ENCODE data around the gene DNAJB6.

DNAJB6 gene

GRCh38 chr7:157355784-157356511, 19.1 kb downstream of the DNAJB6 start:
- DNase-seq: no peak
- H3K4me3 ChIP-seq (ENCODE audit: control insufficient read depth in 1 of 7, extremely low read depth in 1 of 7, insufficient read depth in 4 of 7, low read depth in 2 of 7, low read length in 6 of 7): no peak overlapping the region
- no peak overlapping the region for H3K27ac ChIP-seq (ENCODE audit: insufficient read depth in 1 of 2, low read depth in 1 of 2, low read length in 2 of 2, poor library complexity in 1 of 2, severe bottlenecking in 2 of 2)
- H3K4me1 ChIP-seq (ENCODE audit: control extremely low read depth in 1 of 4, control insufficient read depth in 4 of 4, insufficient read depth in 4 of 4, low read length in 3 of 4): peaks cover 8 to 40% (median 36%) of the 10 kb centered on the region in 4 experiments
- 79% methylated on average over 6 of the region's 15 CpGs for WGBS (ENCODE audit: insufficient coverage)
- ChIA-PET CTCF (interaction anchor here (0.6 to 2.2 kb wide), 8 partner anchors 11 to 117 kb away, joined by 3 to 7 read pairs (median 3); no protein-coding TSS in a partner anchor), POLR2A (interaction anchor here (0.6 to 1.2 kb wide), 2 partner anchors 10 to 33 kb away, joined by 3 to 4 read pairs; no protein-coding TSS in a partner anchor)
- H3K9me3 ChIP-seq (ENCODE audit: control extremely low read depth in 1 of 5, control insufficient read depth in 4 of 5, insufficient read depth in 2 of 5, low read depth in 1 of 5, low read length in 4 of 5): no peaks in the 10 kb centered on the region
- H3K36me3 ChIP-seq (ENCODE audit: control insufficient read depth in 4 of 4, insufficient read depth in 4 of 4, low read length in 3 of 4): peaks cover 10 to 51% (median 43%) of the 10 kb centered on the region in 4 experiments
- no peaks in the 10 kb centered on the region for H3K27me3 ChIP-seq (replicated peaks in 2 of 5; ENCODE audit: control insufficient read depth in 4 of 5, insufficient read depth in 5 of 5, low read length in 4 of 5)

- Histone ChIP-seq H3K27ac (ENCODE audit: insufficient read depth in 1 of 2, low read depth in 1 of 2, low read length in 2 of 2, poor library complexity in 1 of 2, severe bottlenecking in 2 of 2) (no peak overlapping the region), H3K36me3 (ENCODE audit: control insufficient read depth in 4 of 4, insufficient read depth in 4 of 4, low read length in 3 of 4) (peaks cover 10 to 61% (median 52%) of the 10 kb centered on the region in 4 experiments), H3K9me3 (ENCODE audit: control extremely low read depth in 1 of 5, control insufficient read depth in 4 of 5, insufficient read depth in 2 of 5, low read depth in 1 of 5, low read length in 4 of 5) (no peaks in the 10 kb centered on the region), H3K4me3 (ENCODE audit: control insufficient read depth in 1 of 7, extremely low read depth in 1 of 7, insufficient read depth in 4 of 7, low read depth in 2 of 7, low read length in 6 of 7) (no peak overlapping the region), H3K4me1 (ENCODE audit: control extremely low read depth in 1 of 4, control insufficient read depth in 4 of 4, insufficient read depth in 4 of 4, low read length in 3 of 4) (peaks cover 8 to 26% (median 26%) of the 10 kb centered on the region in 4 experiments), H3K27me3 (replicated peaks in 2 of 5; ENCODE audit: control insufficient read depth in 4 of 5, insufficient read depth in 5 of 5, low read length in 4 of 5) (no peaks in the 10 kb centered on the region)
- POLR2A ChIA-PET: interaction anchor here (0.9 to 1.6 kb wide), 2 partner anchors 14 to 22 kb away, joined by 3 to 4 read pairs; no protein-coding TSS in a partner anchor
- CTCF ChIA-PET: interaction anchor here (1.1 to 1.6 kb wide), 4 partner anchors 10 to 29 kb away, joined by 3 to 7 read pairs (median 4); no protein-coding TSS in a partner anchor
- WGBS (ENCODE audit: insufficient coverage): 91% methylated on average over 20 of the region's 24 CpGs
- DNase-seq: no peak
Measured at GRCh38 chr7:157357129-157358040, 20.6 kb downstream of the DNAJB6 start.

- Histone ChIP-seq H3K9me3 (ENCODE audit: control extremely low read depth in 1 of 5, control insufficient read depth in 4 of 5, insufficient read depth in 2 of 5, low read depth in 1 of 5, low read length in 4 of 5) (no peaks in the 10 kb centered on the region), H3K4me3 (ENCODE audit: control insufficient read depth in 1 of 7, extremely low read depth in 1 of 7, insufficient read depth in 4 of 7, low read depth in 2 of 7, low read length in 6 of 7) (no peak overlapping the region), H3K36me3 (ENCODE audit: control insufficient read depth in 4 of 4, insufficient read depth in 4 of 4, low read length in 3 of 4) (peaks cover 10 to 69% (median 58%) of the 10 kb centered on the region in 4 experiments), H3K27me3 (replicated peaks in 2 of 5; ENCODE audit: control insufficient read depth in 4 of 5, insufficient read depth in 5 of 5, low read length in 4 of 5) (no peaks in the 10 kb centered on the region), H3K4me1 (ENCODE audit: control extremely low read depth in 1 of 4, control insufficient read depth in 4 of 4, insufficient read depth in 4 of 4, low read length in 3 of 4) (peaks cover 2 to 19% (median 18%) of the 10 kb centered on the region in 4 experiments), H3K27ac (ENCODE audit: insufficient read depth in 1 of 2, low read depth in 1 of 2, low read length in 2 of 2, poor library complexity in 1 of 2, severe bottlenecking in 2 of 2) (no peak overlapping the region)
- ChIA-PET CTCF (interaction anchor here (0.7 to 1.6 kb wide), 6 partner anchors 9 to 29 kb away, joined by 3 to 7 read pairs (median 3); no protein-coding TSS in a partner anchor), POLR2A (interaction anchor here (0.9 to 1.6 kb wide), 2 partner anchors 14 to 21 kb away, joined by 3 to 4 read pairs; no protein-coding TSS in a partner anchor)
- 95% methylated on average over 11 of the region's 13 CpGs for WGBS (ENCODE audit: insufficient coverage)
- DNase-seq: no peak
Measured at GRCh38 chr7:157358041-157358752, 21.4 kb downstream of the DNAJB6 start.

- H3K27ac ChIP-seq (ENCODE audit: insufficient read depth in 1 of 2, low read depth in 1 of 2, low read length in 2 of 2, poor library complexity in 1 of 2, severe bottlenecking in 2 of 2): no peak overlapping the region
- ChIA-PET POLR2A (no interaction called here), CTCF (interaction anchor here (0.7 to 1.6 kb wide), 7 partner anchors 9 to 28 kb away, joined by 3 to 7 read pairs (median 3); no protein-coding TSS in a partner anchor)
- no peak for DNase-seq
- no peaks in the 10 kb centered on the region for H3K9me3 ChIP-seq (ENCODE audit: control extremely low read depth in 1 of 5, control insufficient read depth in 4 of 5, insufficient read depth in 2 of 5, low read depth in 1 of 5, low read length in 4 of 5)
- H3K36me3 ChIP-seq (ENCODE audit: control insufficient read depth in 4 of 4, insufficient read depth in 4 of 4, low read length in 3 of 4): peaks cover 13 to 74% (median 63%) of the 10 kb centered on the region in 4 experiments
- 100% methylated on average over 3 of the region's 4 CpGs for whole genome bisulfite sequencing (ENCODE audit: insufficient coverage)
- H3K27me3 ChIP-seq (replicated peaks in 2 of 5; ENCODE audit: control insufficient read depth in 4 of 5, insufficient read depth in 5 of 5, low read length in 4 of 5): no peaks in the 10 kb centered on the region
- H3K4me1 ChIP-seq (ENCODE audit: control extremely low read depth in 1 of 4, control insufficient read depth in 4 of 4, insufficient read depth in 4 of 4, low read length in 3 of 4): peaks cover 2 to 13% (median 13%) of the 10 kb centered on the region in 4 experiments
- no peak overlapping the region for H3K4me3 ChIP-seq (ENCODE audit: control insufficient read depth in 1 of 7, extremely low read depth in 1 of 7, insufficient read depth in 4 of 7, low read depth in 2 of 7, low read length in 6 of 7)
Measured at GRCh38 chr7:157358753-157359096, 21.9 kb downstream of the DNAJB6 start.

GRCh38 chr7:157359581-157359980, 22.8 kb downstream of the DNAJB6 start:
- Histone ChIP-seq H3K4me1 (ENCODE audit: control extremely low read depth in 1 of 4, control insufficient read depth in 4 of 4, insufficient read depth in 4 of 4, low read length in 3 of 4) (peaks cover 2 to 12% (median 10%) of the 10 kb centered on the region in 4 experiments), H3K27me3 (replicated peaks in 2 of 5; ENCODE audit: control insufficient read depth in 4 of 5, insufficient read depth in 5 of 5, low read length in 4 of 5) (no peaks in the 10 kb centered on the region), H3K4me3 (ENCODE audit: control insufficient read depth in 1 of 7, extremely low read depth in 1 of 7, insufficient read depth in 4 of 7, low read depth in 2 of 7, low read length in 6 of 7) (no peak overlapping the region), H3K36me3 (ENCODE audit: control insufficient read depth in 4 of 4, insufficient read depth in 4 of 4, low read length in 3 of 4) (peaks cover 16 to 80% (median 69%) of the 10 kb centered on the region in 4 experiments), H3K27ac (ENCODE audit: insufficient read depth in 1 of 2, low read depth in 1 of 2, low read length in 2 of 2, poor library complexity in 1 of 2, severe bottlenecking in 2 of 2) (no peak overlapping the region), H3K9me3 (ENCODE audit: control extremely low read depth in 1 of 5, control insufficient read depth in 4 of 5, insufficient read depth in 2 of 5, low read depth in 1 of 5, low read length in 4 of 5) (no peaks in the 10 kb centered on the region)
- no peak for DNase-seq
- 93% methylated on average over 5 of the region's 5 CpGs for WGBS (ENCODE audit: insufficient coverage)
- ChIA-PET POLR2A (no interaction called here), CTCF (interaction anchor here (0.6 to 1.5 kb wide), 4 partner anchors 14 to 113 kb away, joined by 3 read pairs; no protein-coding TSS in a partner anchor)

GRCh38 chr7:157360483-157361025, 23.8 kb downstream of the DNAJB6 start:
- Histone ChIP-seq H3K36me3 (ENCODE audit: control insufficient read depth in 4 of 4, insufficient read depth in 4 of 4, low read length in 3 of 4) (peaks cover 23 to 86% (median 72%) of the 10 kb centered on the region in 4 experiments), H3K9me3 (ENCODE audit: control extremely low read depth in 1 of 5, control insufficient read depth in 4 of 5, insufficient read depth in 2 of 5, low read depth in 1 of 5, low read length in 4 of 5) (no peaks in the 10 kb centered on the region), H3K27ac (ENCODE audit: insufficient read depth in 1 of 2, low read depth in 1 of 2, low read length in 2 of 2, poor library complexity in 1 of 2, severe bottlenecking in 2 of 2) (no peak overlapping the region), H3K27me3 (replicated peaks in 2 of 5; ENCODE audit: control insufficient read depth in 4 of 5, insufficient read depth in 5 of 5, low read length in 4 of 5) (no peaks in the 10 kb centered on the region), H3K4me1 (ENCODE audit: control extremely low read depth in 1 of 4, control insufficient read depth in 4 of 4, insufficient read depth in 4 of 4, low read length in 3 of 4) (peaks cover 2 to 9% (median 8%) of the 10 kb centered on the region in 4 experiments), H3K4me3 (ENCODE audit: control insufficient read depth in 1 of 7, extremely low read depth in 1 of 7, insufficient read depth in 4 of 7, low read depth in 2 of 7, low read length in 6 of 7) (no peak overlapping the region)
- DNase-seq: no peak
- POLR2A ChIA-PET: no interaction called here
- WGBS (ENCODE audit: insufficient coverage): 92% methylated on average over 2 of the region's 3 CpGs
- CTCF ChIA-PET: interaction anchor here (0.6 to 1.0 kb wide), 2 partner anchors 13 to 133 kb away, joined by 3 to 5 read pairs; no protein-coding TSS in a partner anchor

Data from common myeloid progenitor, CD34-positive (primary cell).